OCI-LY7 (cell line): ENCODE results near the gene TBC1D24. TPM values are rescaled to one million over a fixed set of nuclear protein-coding genes. Genes with fewer than 3 reads are reported as not detected.

Experiments
- BruUV-seq: library from RNA; stranded (reverse); fragments of 400-500 nt; replicated peaks from 2 replicates; lab custom pipeline; 2021; lab: Mats Ljungman, UMichigan
- CTCF ChIA-PET: fragments of 300-600 bp; sonication (Branson Sonifier 250); formaldehyde crosslinking; loops from one replicate; lab custom pipeline; 2022; ENCODE audit warnings: antibody characterized with exemption; ENCODE audit not compliant: unreplicated experiment; lab: Charles Lee
- POLR2A ChIA-PET: fragments of 300-600 bp; sonication (Branson Sonifier 250); formaldehyde crosslinking; loops from one replicate; lab custom pipeline; 2022; ENCODE audit warnings: antibody characterized with exemption; lab: Charles Lee
- DNase-seq: peaks from one replicate; pipeline ENCODE4 v3.0.0-alpha.2; 2015; ENCODE audit warnings: low spot score
- H2AFZ ChIP-seq: fragments of 200-600 bp; sonication (generic), shearing (Covaris generic); 2 replicates; pipeline ENCODE4 v1.6.1; 2014; ENCODE audit warnings: mild to moderate bottlenecking, antibody characterized with exemption, low read length, moderate library complexity
- H3K27ac ChIP-seq: fragments of 200-600 bp; sonication (generic); 2 replicates; pipeline ENCODE4 v1.5.1; 2014; ENCODE audit warnings: mixed run types, low read depth, mild to moderate bottlenecking, moderate library complexity, low read length, inconsistent platforms; ENCODE audit not compliant: poor library complexity, severe bottlenecking
- H3K36me3 ChIP-seq: fragments of 200-600 bp; sonication (generic); 2 replicates; pipeline ENCODE4 v1.6.1; 2014; ENCODE audit warnings: mild to moderate bottlenecking, antibody characterized with exemption, low read length, moderate library complexity, mixed read lengths; ENCODE audit not compliant: insufficient read depth
- H3K4me1 ChIP-seq: fragments of 200-600 bp; sonication (generic); 2 replicates; pipeline ENCODE4 v1.5.1; 2014; ENCODE audit warnings: mild to moderate bottlenecking, low read length; ENCODE audit not compliant: insufficient read depth, poor library complexity, severe bottlenecking
- H3K4me2 ChIP-seq: fragments of 200-600 bp; sonication (generic); 2 replicates; pipeline ENCODE4 v1.6.1; 2014; ENCODE audit warnings: mild to moderate bottlenecking, low read length
- H3K4me3 ChIP-seq: fragments of 200-600 bp; sonication (generic); 2 replicates; pipeline ENCODE4 v1.5.1; 2014; ENCODE audit warnings: mild to moderate bottlenecking, low read depth, low read length; ENCODE audit not compliant: poor library complexity, severe bottlenecking
- H3K79me2 ChIP-seq: fragments of 200-600 bp; sonication (generic); 2 replicates; pipeline ENCODE4 v1.6.1; 2016; ENCODE audit warnings: low read depth, mild to moderate bottlenecking, low read length, moderate library complexity, mixed read lengths; ENCODE audit not compliant: insufficient read depth
- H3K9me2 ChIP-seq: fragments of 200-600 bp; sonication (generic); 2 replicates; pipeline ENCODE4 v1.6.1; 2016; ENCODE audit warnings: mild to moderate bottlenecking, low read length, mixed read lengths; ENCODE audit not compliant: insufficient read depth
- H3K9me3 ChIP-seq: fragments of 200-600 bp; sonication (generic); 2 replicates; pipeline ENCODE4 v1.6.1; 2014; ENCODE audit warnings: mild to moderate bottlenecking, mixed run types, low read length, mixed read lengths
- H4K20me1 ChIP-seq: fragments of 200-600 bp; sonication (generic); 2 replicates; pipeline ENCODE4 v1.6.1; 2014; ENCODE audit warnings: mild to moderate bottlenecking, antibody characterized with exemption, low read length, moderate library complexity, mixed read lengths; ENCODE audit not compliant: insufficient read depth
- EZH2phosphoT487 ChIP-seq: fragments of 200-600 bp; sonication (generic); IDR thresholded peaks from 2 replicates; pipeline ENCODE4 v1.6.1; 2018; ENCODE audit warnings: low read depth, borderline replicate concordance, mild to moderate bottlenecking, mixed run types, antibody characterized with exemption, low read length, moderate library complexity, mixed read lengths
- intact Hi-C: fragments of 100-400 bp; cut with micrococcal nuclease; formaldehyde crosslinking; loops from one replicate; pipeline ENCODE4 v1.10.0; 2022; ENCODE audit not compliant: unreplicated experiment
- total RNA-seq, 2 experiments: library from RNA; depleted of rRNA in 1 of 2; stranded (reverse); fragments of >200 nt in 1 of 2; shearing (Covaris generic) in 1 of 2; gene quantifications; 2 replicates each; pipeline ENCODE4 v1.2.3, GENCODE V29; 2014 to 2022
- TF ChIP-seq, protein P1 (sequence below): fragments of 200-600 bp; sonication (generic); conservative IDR thresholded peaks from 2 replicates; pipeline ENCODE4 v1.5.1; 2014; ENCODE audit warnings: mild to moderate bottlenecking, antibody characterized with exemption, low read length, moderate library complexity, mixed read lengths

The TBC1D24 gene
- total RNA-seq, 2 experiments from 2014 or later, result 23.4 to 34.7 TPM

DNA sequence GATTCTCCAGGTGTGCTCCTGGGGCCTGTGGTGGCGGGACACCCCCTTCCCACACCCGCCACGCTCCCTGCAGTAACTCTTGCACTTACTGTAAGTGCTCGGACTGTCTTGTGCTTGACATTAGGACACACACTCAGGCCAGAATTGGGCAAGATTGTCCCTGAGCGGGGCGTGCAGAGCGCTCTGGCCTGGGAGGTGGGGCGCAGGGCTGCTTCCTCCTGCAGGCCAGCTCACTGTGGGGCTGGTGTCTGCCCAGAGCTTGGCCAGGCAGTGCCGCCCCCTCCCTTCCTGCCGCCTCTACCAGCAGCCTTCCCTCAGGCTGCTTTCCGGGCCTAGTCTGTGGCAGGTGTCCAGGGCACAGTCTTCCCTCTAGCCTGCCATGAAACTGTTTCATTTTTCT lies 32.7 kb downstream of the TBC1D24 start:
- H2AFZ ChIP-seq, result no peak overlapping the region
- CTCF ChIA-PET, result no interaction called here
- intact Hi-C loops, result no loop called here
- H4K20me1 ChIP-seq, result no peaks in the 10 kb centered on the region
- H3K27ac ChIP-seq, result peak overlapping the region; percentile 50
- no TSS peak for BruUV-seq
- POLR2A ChIA-PET, result no interaction called here
- no peaks in the 10 kb centered on the region for H3K79me2 ChIP-seq
- no peaks in the 10 kb centered on the region for H3K9me3 ChIP-seq
- DNase-seq, result no peak
- no peak overlapping the region for H3K4me3 ChIP-seq
- no peaks in the 10 kb centered on the region for H3K9me2 ChIP-seq
- peak overlapping the region; percentile 43; the same call in 1 of the 2 replicates for H3K4me2 ChIP-seq
- peaks cover 5% of the 10 kb centered on the region; the same call in 1 of the 2 replicates for H3K36me3 ChIP-seq
- TF ChIP-seq, protein P1, sequence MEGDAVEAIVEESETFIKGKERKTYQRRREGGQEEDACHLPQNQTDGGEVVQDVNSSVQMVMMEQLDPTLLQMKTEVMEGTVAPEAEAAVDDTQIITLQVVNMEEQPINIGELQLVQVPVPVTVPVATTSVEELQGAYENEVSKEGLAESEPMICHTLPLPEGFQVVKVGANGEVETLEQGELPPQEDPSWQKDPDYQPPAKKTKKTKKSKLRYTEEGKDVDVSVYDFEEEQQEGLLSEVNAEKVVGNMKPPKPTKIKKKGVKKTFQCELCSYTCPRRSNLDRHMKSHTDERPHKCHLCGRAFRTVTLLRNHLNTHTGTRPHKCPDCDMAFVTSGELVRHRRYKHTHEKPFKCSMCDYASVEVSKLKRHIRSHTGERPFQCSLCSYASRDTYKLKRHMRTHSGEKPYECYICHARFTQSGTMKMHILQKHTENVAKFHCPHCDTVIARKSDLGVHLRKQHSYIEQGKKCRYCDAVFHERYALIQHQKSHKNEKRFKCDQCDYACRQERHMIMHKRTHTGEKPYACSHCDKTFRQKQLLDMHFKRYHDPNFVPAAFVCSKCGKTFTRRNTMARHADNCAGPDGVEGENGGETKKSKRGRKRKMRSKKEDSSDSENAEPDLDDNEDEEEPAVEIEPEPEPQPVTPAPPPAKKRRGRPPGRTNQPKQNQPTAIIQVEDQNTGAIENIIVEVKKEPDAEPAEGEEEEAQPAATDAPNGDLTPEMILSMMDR, result no peak
- no peak for TF ChIP-seq EZH2phosphoT487
- peaks cover 37% of the 10 kb centered on the region for H3K4me1 ChIP-seq

DNA sequence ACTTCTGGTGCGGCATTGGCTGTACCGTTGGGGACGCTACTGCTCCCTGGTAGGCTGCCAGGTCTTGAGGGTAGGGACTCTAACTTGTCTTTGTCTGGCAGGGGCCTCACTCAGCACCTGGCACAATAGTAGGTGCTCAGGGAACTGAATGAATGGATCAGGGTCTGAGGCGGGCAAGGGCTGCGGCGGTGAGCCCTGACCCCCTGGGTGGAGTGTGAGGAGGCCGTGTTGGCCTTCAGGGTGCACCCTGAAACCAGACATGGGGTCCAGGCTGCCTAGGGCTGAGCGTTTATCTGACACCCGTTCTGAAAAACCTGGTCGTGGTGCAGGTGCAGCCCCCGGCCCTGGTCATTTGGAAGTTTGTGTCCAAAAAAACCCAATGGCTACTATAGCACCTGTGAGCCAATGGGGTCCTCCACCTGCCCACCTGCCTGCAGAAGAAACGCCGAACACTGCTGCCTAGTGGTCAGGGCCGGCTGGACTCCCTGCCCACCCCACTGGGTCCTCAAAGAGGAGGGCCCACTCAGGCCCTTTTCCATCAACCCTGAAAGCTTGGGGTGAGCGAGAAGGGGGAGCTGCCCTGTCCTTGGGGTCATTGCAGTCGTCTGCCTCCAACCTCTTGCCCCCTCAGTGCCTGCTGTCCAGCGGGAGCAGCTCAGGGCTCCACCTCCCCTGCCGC lies 33.9 kb downstream of the TBC1D24 start:
- CTCF ChIA-PET, result no interaction called here

More for the DNA sequence above, 33.9 kb downstream of the TBC1D24 start:
- Histone ChIP-seq H3K27ac (no peak overlapping the region), H2AFZ (no peak overlapping the region), H3K4me1 (peaks cover 44% of the 10 kb centered on the region), H3K79me2 (peaks cover under 1% of the 10 kb centered on the region; the same call in 1 of the 2 replicates), H3K9me2 (no peaks in the 10 kb centered on the region), H3K4me2 (no peak overlapping the region), H3K36me3 (no peaks in the 10 kb centered on the region), H4K20me1 (no peaks in the 10 kb centered on the region), H3K9me3 (no peaks in the 10 kb centered on the region), H3K4me3 (no peak overlapping the region)
- POLR2A ChIA-PET, result no interaction called here
- TF ChIP-seq EZH2phosphoT487, result no peak
- TF ChIP-seq, protein P1, result no peak
- no peak for DNase-seq
- BruUV-seq, result no TSS peak
- intact Hi-C loops, result no loop called here
